Hindlimb muscle (tissue), 1 donor: ENCODE measurements around the gene DOP1B. TPM values are rescaled to one million over a fixed set of nuclear protein-coding genes. Genes with fewer than 3 reads are reported as not detected.
"Not testable (repeated sequence)": the region's sequence is repeated elsewhere in the genome, so short reads cannot be mapped to it uniquely, and the experiment has no call there.

Experiments
- DNase-seq: peaks from one replicate; pipeline ENCODE4 v3.0.0-alpha.2; 2013
- polyA plus RNA-seq: library from polyadenylated mRNA; unstranded; fragments of 120-200 nt; gene quantifications from one replicate; pipeline ENCODE4 v1.2.1, GENCODE V29; 2013; ENCODE audit not compliant: insufficient read length

The DOP1B gene
- polyA plus RNA-seq, 1 donor: 11.3 TPM

GRCh38 chr21:36175771-36176565, 19.3 kb downstream of the DOP1B start:
- no peak for DNase-seq

GRCh38 chr21:36178349-36178748, 21.7 kb downstream of the DOP1B start:
- no peak for DNase-seq

- DNase-seq: no peak
These were observed 22.5 kb downstream of the DOP1B start for GRCh38 chr21:36179145-36179544.

- DNase-seq: no peak
These were observed 24.3 kb downstream of the DOP1B start for GRCh38 chr21:36180963-36181362.

GRCh38 chr21:36183144-36183795, 26.6 kb downstream of the DOP1B start:
- no peak for DNase-seq

DNA sequence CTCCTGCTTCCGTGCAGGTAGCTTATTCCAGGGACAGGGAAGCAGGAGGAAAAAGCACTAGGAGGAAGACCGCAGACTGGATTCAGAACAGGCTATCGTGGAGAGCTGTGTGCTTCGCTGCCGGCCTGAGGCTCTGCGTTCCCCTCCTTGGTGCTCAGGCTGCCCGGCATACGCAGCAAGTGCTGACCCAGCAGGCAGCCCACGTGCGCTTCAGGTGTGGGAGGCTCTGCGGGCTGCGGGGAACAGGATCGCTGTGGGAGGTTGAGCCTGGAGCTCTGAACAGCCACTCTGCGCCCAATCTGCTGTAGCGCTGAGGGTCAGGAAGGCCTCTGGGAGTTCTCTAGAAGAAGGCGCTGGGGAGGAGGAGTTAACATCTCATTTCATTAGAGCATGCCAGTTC, 27.9 kb downstream of the DOP1B start:
- DNase-seq: no peak

DNA sequence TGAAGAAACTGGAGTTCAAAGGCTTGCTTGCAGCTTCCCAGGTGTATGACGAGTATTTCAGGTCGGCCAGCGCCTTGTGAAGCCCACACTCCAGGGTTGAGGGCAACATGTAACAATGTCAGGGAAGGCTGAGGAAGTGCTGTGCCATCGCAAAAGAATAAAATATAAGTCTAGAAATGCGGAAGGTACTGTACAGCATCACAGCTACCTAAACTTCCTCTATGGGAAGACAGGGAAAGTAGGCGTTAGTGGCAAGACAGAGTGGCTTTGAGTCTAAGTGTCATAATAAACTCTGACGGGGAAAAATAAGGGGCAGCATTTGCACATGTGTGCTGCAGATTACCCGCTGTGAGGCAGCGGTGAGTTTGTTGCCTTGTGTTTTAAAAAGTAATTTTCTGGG, 28.9 kb downstream of the DOP1B start:
- DNase-seq: no peak

GRCh38 chr21:36186081-36186480, 29.5 kb downstream of the DOP1B start:
- DNase-seq: no peak

DNA sequence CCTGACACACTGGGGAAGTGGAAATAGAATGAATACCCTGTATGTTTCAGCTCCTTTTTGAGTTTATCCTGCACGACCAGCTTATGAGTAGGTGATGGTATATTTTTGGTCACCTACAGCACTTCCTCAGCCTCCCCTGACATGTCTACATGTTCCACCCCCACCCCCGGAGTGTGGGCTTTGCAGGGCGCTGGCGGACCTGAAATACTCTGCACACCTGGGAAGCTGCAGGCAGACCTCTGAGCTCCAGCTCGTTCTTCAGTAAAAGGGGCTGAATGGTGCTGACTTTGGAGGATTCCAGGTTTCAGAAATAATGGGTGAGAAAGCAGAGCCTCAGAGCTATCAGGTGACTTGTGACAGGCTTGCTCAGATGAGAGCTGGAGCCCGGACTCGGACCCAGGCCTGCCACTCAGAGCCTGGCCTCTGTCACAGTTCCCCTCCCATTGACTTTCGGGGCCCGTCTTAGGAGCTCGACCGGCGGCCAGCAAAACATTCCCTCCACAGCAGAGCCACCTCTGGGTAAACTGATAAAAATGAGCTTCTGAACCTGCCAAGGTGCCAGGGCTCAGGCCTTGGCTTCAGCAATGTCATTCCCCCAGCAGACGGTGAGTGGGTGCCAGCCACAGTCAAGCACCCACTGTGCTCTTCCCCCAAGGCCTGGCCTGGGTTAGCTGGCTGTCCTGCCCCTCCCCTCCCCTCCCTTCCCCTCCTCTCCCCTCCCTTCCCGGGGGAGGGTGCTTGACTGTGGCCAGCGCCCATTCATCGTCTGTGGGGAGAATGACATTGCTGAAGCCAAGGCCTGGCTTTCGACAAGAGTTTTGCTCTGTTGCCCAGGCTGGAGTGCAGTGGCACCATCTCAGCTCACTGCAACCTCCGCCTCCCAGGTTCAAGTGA, 30.1 kb downstream of the DOP1B start:
- DNase-seq: no peak

DNA sequence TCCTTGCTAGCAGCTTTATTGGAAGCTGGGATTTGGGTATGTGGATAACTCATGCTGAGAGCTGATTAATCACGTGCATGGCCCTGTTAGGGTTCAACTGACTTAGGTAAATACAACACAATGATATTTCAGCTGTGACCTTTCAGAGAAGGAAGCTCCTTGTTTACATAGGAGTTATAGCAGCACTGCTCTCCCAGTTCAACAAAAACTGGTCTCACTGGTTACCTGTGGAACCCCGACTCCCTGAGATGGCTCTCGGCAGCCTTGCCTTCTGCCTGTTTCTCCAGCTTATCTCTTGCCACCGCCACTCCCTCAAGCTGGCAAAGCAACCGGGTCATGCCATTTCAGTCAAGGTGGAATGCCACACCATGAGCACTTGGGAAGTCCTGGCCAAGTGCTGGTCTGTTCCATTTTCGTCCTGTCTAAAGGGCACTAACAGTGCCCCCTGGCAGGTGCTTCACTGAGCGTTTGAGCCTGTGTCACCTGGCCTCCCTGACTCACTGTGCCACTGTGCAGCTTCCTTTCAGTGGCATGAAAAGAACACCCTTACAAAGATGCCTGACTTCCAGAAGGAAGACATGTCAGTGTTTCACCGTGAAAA, 31.6 kb downstream of the DOP1B start:
- no peak for DNase-seq

- no peak for DNase-seq
These were observed 32.3 kb downstream of the DOP1B start for GRCh38 chr21:36188937-36189336.

DNA sequence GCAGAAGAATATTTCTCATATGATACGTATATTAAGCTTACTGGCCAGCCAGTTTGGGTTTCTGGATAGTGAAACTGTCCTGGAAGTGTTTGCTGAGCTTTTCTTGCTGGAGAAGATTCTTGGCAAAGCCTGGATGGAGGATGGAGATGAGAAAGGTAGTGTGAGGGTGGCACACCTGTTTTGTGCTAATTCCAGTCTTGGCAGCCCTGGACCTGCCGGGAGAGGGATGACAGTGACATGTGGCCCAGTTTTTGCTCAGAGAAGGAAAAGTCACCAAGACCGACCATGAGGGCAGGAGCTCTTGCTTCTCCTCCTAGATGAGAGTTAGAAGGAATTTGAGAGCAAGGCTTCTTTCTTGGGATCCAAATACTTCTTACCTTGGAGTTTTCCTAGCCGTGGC, 34.1 kb downstream of the DOP1B start:
- no peak for DNase-seq

GRCh38 chr21:36193200-36193599, 36.6 kb downstream of the DOP1B start:
- DNase-seq: no peak

DNA sequence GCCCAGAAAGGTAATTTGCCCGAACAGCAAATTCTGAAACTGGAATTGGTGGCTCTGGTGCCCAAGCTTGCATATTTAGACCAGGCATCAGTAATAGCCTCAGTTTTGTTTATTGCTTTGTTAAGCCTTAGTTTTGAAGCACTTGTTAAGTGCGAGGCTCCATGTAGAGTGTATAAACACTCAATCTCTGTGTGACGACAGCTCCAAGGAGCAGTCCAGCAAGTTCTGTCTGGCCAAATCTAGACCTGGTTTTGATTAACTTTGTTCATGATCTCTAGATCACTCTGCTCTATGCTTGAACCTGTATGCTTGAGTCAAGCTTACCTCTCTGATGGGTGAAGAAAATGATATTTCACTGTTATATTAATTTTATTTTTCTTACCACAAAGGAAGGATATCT, 37.4 kb downstream of the DOP1B start:
- no peak for DNase-seq

- no peak for DNase-seq
These were observed 39.0 kb downstream of the DOP1B start for GRCh38 chr21:36195613-36196012.

- no peak for DNase-seq
These were observed 42.4 kb downstream of the DOP1B start for GRCh38 chr21:36199021-36199420.

- DNase-seq: not testable (repeated sequence)
These were observed 43.0 kb downstream of the DOP1B start for GRCh38 chr21:36199575-36199974.

DNA sequence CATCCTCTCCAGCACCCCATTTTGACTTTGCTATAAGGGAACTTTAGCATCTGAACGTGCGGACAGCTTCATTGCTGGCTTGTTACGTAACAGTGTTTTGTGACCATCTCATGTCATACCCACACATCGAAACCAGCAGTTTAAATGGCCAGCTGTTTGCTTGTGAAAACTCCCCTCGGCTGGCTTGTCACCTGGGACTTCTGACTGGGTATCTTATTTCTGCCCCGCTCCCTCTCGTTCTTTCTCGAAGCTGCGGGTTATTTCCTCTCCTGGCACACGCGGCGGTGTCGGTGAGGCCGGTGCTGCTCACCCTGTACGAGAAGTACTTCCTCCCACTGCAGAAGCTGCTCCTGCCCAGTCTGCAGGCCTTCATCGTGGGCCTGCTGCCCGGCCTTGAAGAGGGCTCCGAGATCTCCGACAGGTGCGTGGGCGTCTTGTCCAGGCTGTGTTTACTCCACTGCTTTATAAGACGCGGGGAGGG, 43.5 kb downstream of the DOP1B start:
- DNase-seq: no peak

- DNase-seq: no peak
These were observed 46.3 kb downstream of the DOP1B start for GRCh38 chr21:36202726-36203602.

DNA sequence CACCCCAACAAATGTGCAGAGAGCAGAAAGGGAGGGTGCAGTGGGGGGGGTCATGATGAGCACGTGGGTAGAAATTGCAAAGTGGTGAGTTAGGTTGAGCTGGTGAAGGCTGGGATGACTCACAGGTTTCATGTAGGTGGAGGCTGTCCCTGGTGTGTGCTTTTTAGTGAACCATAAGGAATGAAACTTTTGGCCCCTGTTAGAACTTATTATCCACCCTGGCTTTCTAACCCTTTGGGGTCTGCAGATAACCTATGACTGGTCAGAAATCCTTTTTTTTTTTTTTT, 46.9 kb downstream of the DOP1B start:
- no peak for DNase-seq

GRCh38 chr21:36204980-36205379, 48.4 kb downstream of the DOP1B start:
- DNase-seq: no peak

DNA sequence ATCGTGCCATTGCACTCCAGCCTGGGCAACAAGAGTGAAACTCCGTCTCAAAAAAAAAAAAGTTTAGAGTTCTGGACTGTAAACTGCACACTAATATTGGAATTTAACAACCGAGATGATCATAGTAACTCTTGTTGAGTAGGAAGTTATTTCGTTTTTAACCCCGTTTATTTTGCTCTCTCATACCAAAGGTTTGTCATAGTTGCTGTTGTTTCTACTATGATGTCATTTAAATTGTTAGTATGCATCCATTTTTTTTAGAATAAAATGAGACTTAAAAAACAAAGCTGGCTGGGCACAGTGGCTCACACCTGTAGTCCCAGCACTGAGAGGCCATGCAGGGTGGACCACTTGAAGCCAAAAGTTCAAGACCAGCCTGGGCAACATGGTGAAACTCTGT, 49.3 kb downstream of the DOP1B start:
- no peak for DNase-seq
